SK-N-SH (cell line): ENCODE measurements around the gene CREB3L1. TPM values are rescaled to one million over a fixed set of nuclear protein-coding genes. Genes with fewer than 3 reads are reported as not detected.

Experiments used
- CTCF ChIA-PET: fragments of 300-600, 350-600 bp; formaldehyde crosslinking; extraction: SDS; loops from one replicate; lab custom pipeline; 2021; lab: Yijun Ruan, JAX
- POLR2A ChIA-PET: fragments of 350-600 bp; sonication (Branson Sonifier 250); formaldehyde crosslinking; extraction: SDS; loops from one replicate; lab custom pipeline; 2020; ENCODE audit warnings: antibody characterized with exemption, inconsistent platforms; lab: Yijun Ruan, JAX
- DNase-seq: peaks from one replicate; pipeline ENCODE4 v3.0.0; 2012
- H2AFZ ChIP-seq: fragments of 200-600 bp; sonication (generic); 2 replicates; pipeline ENCODE4 v1.8.1; 2016; ENCODE audit warnings: antibody characterized with exemption, mild to moderate bottlenecking, low read depth
- H3F3A ChIP-seq: fragments of 200-600 bp; sonication (generic); replicated peaks from 2 replicates; pipeline ENCODE3; 2016; ENCODE audit warnings: antibody characterized with exemption, mild to moderate bottlenecking; ENCODE audit not compliant: insufficient read depth
- H3K27ac ChIP-seq, 2 experiments: fragments of 200-500 bp in 1 of 2; fragments of 200-600 bp in 1 of 2; sonication (Bioruptor generic) in 1 of 2; sonication (generic), shearing (Covaris generic) in 1 of 2; 2 replicates each; pipeline versions ENCODE4 v1.5.1 to v1.6.1; 2014 to 2016; ENCODE audit warnings: low read depth in 2 of 2, inconsistent platforms in 1 of 2, low read length in 1 of 2, mild to moderate bottlenecking in 1 of 2, mixed read lengths in 1 of 2
- H3K27me3 ChIP-seq: fragments of 200-600 bp; sonication (generic), shearing (Covaris generic); 2 replicates; pipeline ENCODE4 v1.6.1; 2016; ENCODE audit warnings: mixed run types; ENCODE audit not compliant: insufficient read depth
- H3K36me3 ChIP-seq, 2 experiments: fragments of 200-500 bp in 1 of 2; fragments of 200-600 bp in 1 of 2; sonication (Bioruptor generic) in 1 of 2; sonication (generic) in 1 of 2; replicated peaks in 1 of 2; 2 replicates each; pipeline versions ENCODE3 to v1.5.1; 2014 to 2016; ENCODE audit warnings: low read length in 1 of 2, mild to moderate bottlenecking in 1 of 2; ENCODE audit not compliant: insufficient read depth in 2 of 2, control insufficient read depth in 1 of 2
- H3K4me1 ChIP-seq, 2 experiments: fragments of 200-500 bp in 1 of 2; fragments of 200-600 bp in 1 of 2; sonication (Bioruptor generic) in 1 of 2; sonication (generic), shearing (Covaris generic) in 1 of 2; 2 replicates each; pipeline versions ENCODE4 v1.5.1 to v1.6.1; 2014 to 2016; ENCODE audit warnings: low read depth in 1 of 2, low read length in 1 of 2, mixed run types in 1 of 2; ENCODE audit not compliant: insufficient read depth in 2 of 2, control insufficient read depth in 1 of 2
- H3K4me2 ChIP-seq: fragments of 200-600 bp; sonication (generic), shearing (Covaris generic); 2 replicates; pipeline ENCODE4 v1.6.1; 2017; ENCODE audit warnings: mixed run types
- H3K4me3 ChIP-seq, 2 experiments: fragments of 200-500 bp in 1 of 2; fragments of 200-600 bp in 1 of 2; sonication (Bioruptor generic) in 1 of 2; sonication (generic), shearing (Covaris generic) in 1 of 2; 2 replicates each; pipeline versions ENCODE4 v1.5.1 to v1.8.1; 2014 to 2016; ENCODE audit warnings: low read depth in 2 of 2, inconsistent platforms in 1 of 2, low read length in 1 of 2, mild to moderate bottlenecking in 1 of 2, mixed read lengths in 1 of 2, moderate library complexity in 1 of 2
- H3K79me2 ChIP-seq: fragments of 200-600 bp; sonication (generic); 2 replicates; pipeline ENCODE4 v1.8.1; 2017; ENCODE audit warnings: mild to moderate bottlenecking; ENCODE audit not compliant: insufficient read depth
- H3K9ac ChIP-seq: fragments of 200-600 bp; sonication (generic); 2 replicates; pipeline ENCODE4 v1.6.1; 2017; ENCODE audit warnings: mixed run types
- H3K9me2 ChIP-seq: fragments of 200-600 bp; sonication (generic); 2 replicates; pipeline ENCODE4 v1.6.1; 2017; ENCODE audit warnings: mixed run types
- H3K9me3 ChIP-seq: fragments of 200-600 bp; sonication (generic); 2 replicates; pipeline ENCODE4 v1.6.1; 2017; ENCODE audit warnings: mixed run types, mild to moderate bottlenecking, moderate library complexity
- H4K20me1 ChIP-seq: fragments of 200-600 bp; sonication (generic); 2 replicates; pipeline ENCODE4 v1.6.1; 2017; ENCODE audit warnings: mild to moderate bottlenecking, mixed run types; ENCODE audit not compliant: insufficient read depth
- CHD2 ChIP-seq: fragments of 150-350 bp; IDR thresholded peaks from 2 replicates; pipeline ENCODE4 v1.6.1; 2018; ENCODE audit warnings: low read length; ENCODE audit not compliant: partially characterized antibody
- ELF1 ChIP-seq: IDR thresholded peaks from 2 replicates; pipeline ENCODE4 v1.4.0; 2012
- EZH2phosphoT487 ChIP-seq: fragments of 200-600 bp; sonication (generic); IDR thresholded peaks from 2 replicates; pipeline ENCODE4 v1.6.1; 2017; ENCODE audit warnings: low read depth, mixed run types, mild to moderate bottlenecking, antibody characterized with exemption, moderate library complexity, borderline replicate concordance
- FOSL2 ChIP-seq: IDR thresholded peaks from 2 replicates; pipeline ENCODE4 v1.4.0; 2012; ENCODE audit warnings: low read depth, mild to moderate bottlenecking, moderate library complexity, borderline replicate concordance
- FOXM1 ChIP-seq: IDR thresholded peaks from 2 replicates; pipeline ENCODE4 v1.4.0; 2012; ENCODE audit warnings: low read depth, mild to moderate bottlenecking
- GATA2 ChIP-seq: sonication (generic); formaldehyde crosslinking; IDR thresholded peaks from 2 replicates; pipeline ENCODE4 v1.5.0; 2020; ENCODE audit warnings: mild to moderate bottlenecking, missing genetic modification reagents
- JUND ChIP-seq: IDR thresholded peaks from 2 replicates; pipeline ENCODE4 v1.4.0; 2012
- MXI1 ChIP-seq: IDR thresholded peaks from 2 replicates; pipeline ENCODE4 v1.6.1; 2012; ENCODE audit warnings: mild to moderate bottlenecking, low read depth, low read length, improper control_type of control experiment
- NFIC ChIP-seq: IDR thresholded peaks from 2 replicates; pipeline ENCODE4 v1.4.0; 2012; ENCODE audit warnings: borderline replicate concordance
- NRF1 ChIP-seq: IDR thresholded peaks from 2 replicates; pipeline ENCODE4 v1.6.1; 2012; ENCODE audit warnings: low read depth, mild to moderate bottlenecking, low read length
- TAF1 ChIP-seq: IDR thresholded peaks from 2 replicates; pipeline ENCODE4 v1.6.1; 2012; ENCODE audit warnings: low read depth, mild to moderate bottlenecking, low read length, moderate library complexity, borderline replicate concordance
- WGBS: methylation state at CpG from one replicate; pipeline ENCODE4 v1.1.6; 2017; ENCODE audit warnings: low lambda C conversion rate; 5-methylcytosine and 5-hydroxymethylcytosine counted together
- polyA plus RNA-seq, 3 experiments: library from polyadenylated mRNA; depleted of rRNA; stranded (reverse); fragments of >200 nt; gene quantifications; 2 replicates each; pipeline ENCODE4 v1.2.3, GENCODE V29; 2012
- TF ChIP-seq, protein P1 (sequence below): IDR thresholded peaks from 2 replicates; pipeline ENCODE4; 2012

CREB3L1 gene
- polyA plus RNA-seq, 1 of the 3 experiments (the other 2 are of a cell fraction), result 14.0 TPM

DNA sequence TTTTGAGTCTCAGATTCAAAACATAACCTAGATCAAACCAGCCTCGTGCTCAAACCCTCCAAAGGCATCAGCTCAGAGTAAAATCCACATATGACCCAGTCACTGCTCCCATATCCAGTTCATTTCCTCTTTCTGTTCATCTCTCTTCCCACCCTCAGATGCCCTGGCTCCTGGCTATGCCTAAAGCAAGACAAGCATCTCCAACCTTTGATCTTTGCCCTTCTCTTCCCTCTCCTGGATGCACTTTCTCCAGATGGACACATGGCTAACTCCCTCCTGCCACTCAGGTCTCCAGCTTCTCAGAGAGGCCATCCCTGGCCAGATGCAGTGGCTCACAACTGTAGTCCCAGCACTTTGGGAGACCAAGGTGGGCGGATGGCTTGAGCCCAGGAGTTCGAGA lies 14.3 kb upstream of the CREB3L1 start (continued):
- TF ChIP-seq EZH2phosphoT487, result no peak
- TF ChIP-seq NFIC, result no peak
- no peak for TF ChIP-seq GATA2 (CRISPR knock-in tag)

DNA sequence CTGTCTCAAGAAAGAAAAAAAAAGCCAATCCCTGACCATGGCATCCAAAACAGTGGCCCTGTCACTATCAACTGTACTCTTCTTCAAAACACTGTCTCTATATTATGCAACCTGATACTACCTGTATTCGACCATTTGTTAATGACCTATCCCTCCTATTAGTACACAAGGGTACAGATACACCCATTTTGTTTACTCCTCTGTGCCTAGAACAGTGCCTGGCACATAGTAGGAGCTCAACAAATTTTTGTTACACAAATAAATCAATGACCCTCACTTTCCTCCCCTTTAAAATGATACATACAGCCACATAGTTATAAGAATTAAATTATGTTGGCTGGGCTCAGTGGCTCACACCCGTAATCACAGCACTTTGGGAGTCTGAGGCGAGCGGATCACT lies 13.4 kb upstream of the CREB3L1 start:
- no peak overlapping the region for H2AFZ ChIP-seq
- H3K4me3 ChIP-seq, result no peak overlapping the region
- H3K4me2 ChIP-seq, result no peak overlapping the region
- H3K79me2 ChIP-seq, result no peaks in the 10 kb centered on the region
- no peak overlapping the region for H3K27ac ChIP-seq
- H3K27me3 ChIP-seq, result no peaks in the 10 kb centered on the region
- TF ChIP-seq TAF1, result no peak
- TF ChIP-seq MXI1, result no peak
- TF ChIP-seq, protein P1, sequence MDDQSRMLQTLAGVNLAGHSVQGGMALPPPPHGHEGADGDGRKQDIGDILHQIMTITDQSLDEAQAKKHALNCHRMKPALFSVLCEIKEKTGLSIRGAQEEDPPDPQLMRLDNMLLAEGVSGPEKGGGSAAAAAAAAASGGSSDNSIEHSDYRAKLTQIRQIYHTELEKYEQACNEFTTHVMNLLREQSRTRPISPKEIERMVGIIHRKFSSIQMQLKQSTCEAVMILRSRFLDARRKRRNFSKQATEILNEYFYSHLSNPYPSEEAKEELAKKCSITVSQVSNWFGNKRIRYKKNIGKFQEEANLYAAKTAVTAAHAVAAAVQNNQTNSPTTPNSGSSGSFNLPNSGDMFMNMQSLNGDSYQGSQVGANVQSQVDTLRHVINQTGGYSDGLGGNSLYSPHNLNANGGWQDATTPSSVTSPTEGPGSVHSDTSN, result no peak
- no peak for TF ChIP-seq FOXM1
- TF ChIP-seq CHD2, result no peak
- no peak for TF ChIP-seq FOSL2
- no peak for TF ChIP-seq ELF1
- TF ChIP-seq NRF1, result no peak
- H3K9me2 ChIP-seq, result no peaks in the 10 kb centered on the region
- CTCF ChIA-PET, result interaction anchor here (1.7 kb wide), 1 partner anchor 25 kb away, joined by 4 read pairs; no protein-coding TSS in a partner anchor
- H4K20me1 ChIP-seq, result no peaks in the 10 kb centered on the region
- no peaks in the 10 kb centered on the region for H3F3A ChIP-seq
- H3K4me1 ChIP-seq, result no peaks in the 10 kb centered on the region; a peak in 1 of 4 replicates
- WGBS, result 88% methylated on average over 4 of the region's 4 CpGs
- DNase-seq, result no peak
- H3K36me3 ChIP-seq, result no peaks in the 10 kb centered on the region
- H3K9ac ChIP-seq, result no peak overlapping the region
- POLR2A ChIA-PET, result no interaction called here
- H3K9me3 ChIP-seq, result no peaks in the 10 kb centered on the region

GRCh38 chr11:46264976-46265375 lies 12.5 kb upstream of the CREB3L1 start:
- H3K79me2 ChIP-seq, result no peaks in the 10 kb centered on the region
- no peak for TF ChIP-seq JUND
- H3K27me3 ChIP-seq, result no peaks in the 10 kb centered on the region
- no peak overlapping the region for H3K4me3 ChIP-seq
- H3K4me2 ChIP-seq, result no peak overlapping the region
- H3K27ac ChIP-seq, result no peak overlapping the region
- CTCF ChIA-PET, result interaction anchor here (0.7 kb wide), 1 partner anchor 9 kb away, joined by 3 read pairs; no protein-coding TSS in a partner anchor
- H4K20me1 ChIP-seq, result no peaks in the 10 kb centered on the region
- H3K36me3 ChIP-seq, result no peaks in the 10 kb centered on the region
- no peaks in the 10 kb centered on the region for H3K9me2 ChIP-seq
- H3K9me3 ChIP-seq, result no peaks in the 10 kb centered on the region
- H3K9ac ChIP-seq, result no peak overlapping the region
- 56% methylated on average over 8 of the region's 9 CpGs for WGBS
- H3F3A ChIP-seq, result no peaks in the 10 kb centered on the region
- no peak overlapping the region for H2AFZ ChIP-seq
- DNase-seq, result no peak
- POLR2A ChIA-PET, result no interaction called here
- no peaks in the 10 kb centered on the region; a peak in 1 of 4 replicates for H3K4me1 ChIP-seq
